H54 (cell line): Measurements from ENCODE around the gene SMYD5.

Experiments
- DNase-seq: peaks from one replicate; pipeline ENCODE4 v3.0.0; 2011; ENCODE audit warnings: low spot score, mixed read lengths; ENCODE audit not compliant: insufficient read length
- FAIRE-seq: peaks from 3 replicates; lab custom pipeline; 2011; peaks lifted over from hg19 to GRCh38; lab: Jason Lieb, UNC
- POLR2A ChIP-seq: IDR thresholded peaks from 2 replicates; pipeline ENCODE4 v1.6.1; 2011; ENCODE audit warnings: low read depth, mild to moderate bottlenecking, low read length

Gene SMYD5

DNA sequence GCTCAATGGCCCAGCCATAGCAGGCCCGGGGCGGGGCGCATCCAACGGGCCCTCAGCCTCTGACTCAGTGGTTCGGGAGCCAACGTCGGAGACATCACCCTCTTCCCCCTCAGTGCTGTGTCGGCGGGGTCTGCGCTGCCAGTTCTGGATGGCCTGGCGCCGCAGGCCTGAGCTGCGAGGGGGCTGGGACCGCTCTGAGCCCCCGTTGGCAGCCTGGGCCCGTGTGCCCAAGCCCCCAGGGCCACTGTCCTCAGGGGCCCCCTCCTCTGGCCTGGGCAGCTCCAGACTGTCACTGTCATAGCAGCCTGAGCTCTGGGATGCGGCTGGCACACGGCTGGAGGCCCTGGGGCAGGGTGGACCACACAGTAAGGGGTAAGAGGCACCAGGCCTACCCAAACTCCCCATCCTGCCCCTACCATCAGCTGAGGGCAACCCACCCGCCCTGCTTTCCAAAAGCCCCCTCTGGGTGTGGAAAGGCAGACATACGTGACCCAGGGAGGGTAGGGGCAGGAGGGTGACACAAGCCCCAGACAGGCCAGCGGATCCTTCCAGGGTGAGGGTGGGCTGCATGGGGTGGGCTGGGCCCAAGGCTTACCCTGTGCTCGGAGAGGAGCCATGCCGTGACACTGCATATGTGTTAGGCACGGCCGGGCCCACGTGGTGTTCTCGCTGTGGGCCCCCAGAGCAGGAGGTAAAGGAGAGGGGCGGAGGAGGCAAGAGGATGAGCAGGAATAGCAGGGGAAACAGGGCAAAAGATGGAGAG, 51.4 kb downstream of the SMYD5 start:
- FAIRE-seq (no peak), DNase-seq (no peak)
- TF ChIP-seq POLR2A, result no peak

GRCh38 chr2:73266061-73266901, 52.2 kb downstream of the SMYD5 start:
- DNase-seq, result no peak
- FAIRE-seq, result no peak
- no peak for TF ChIP-seq POLR2A

GRCh38 chr2:73267008-73267407, 53.0 kb downstream of the SMYD5 start:
- FAIRE-seq, result no peak
- no peak for DNase-seq
- TF ChIP-seq POLR2A, result no peak

GRCh38 chr2:73268366-73268829, 54.4 kb downstream of the SMYD5 start:
- FAIRE-seq (no peak), DNase-seq (no peak)
- no peak for TF ChIP-seq POLR2A

DNA sequence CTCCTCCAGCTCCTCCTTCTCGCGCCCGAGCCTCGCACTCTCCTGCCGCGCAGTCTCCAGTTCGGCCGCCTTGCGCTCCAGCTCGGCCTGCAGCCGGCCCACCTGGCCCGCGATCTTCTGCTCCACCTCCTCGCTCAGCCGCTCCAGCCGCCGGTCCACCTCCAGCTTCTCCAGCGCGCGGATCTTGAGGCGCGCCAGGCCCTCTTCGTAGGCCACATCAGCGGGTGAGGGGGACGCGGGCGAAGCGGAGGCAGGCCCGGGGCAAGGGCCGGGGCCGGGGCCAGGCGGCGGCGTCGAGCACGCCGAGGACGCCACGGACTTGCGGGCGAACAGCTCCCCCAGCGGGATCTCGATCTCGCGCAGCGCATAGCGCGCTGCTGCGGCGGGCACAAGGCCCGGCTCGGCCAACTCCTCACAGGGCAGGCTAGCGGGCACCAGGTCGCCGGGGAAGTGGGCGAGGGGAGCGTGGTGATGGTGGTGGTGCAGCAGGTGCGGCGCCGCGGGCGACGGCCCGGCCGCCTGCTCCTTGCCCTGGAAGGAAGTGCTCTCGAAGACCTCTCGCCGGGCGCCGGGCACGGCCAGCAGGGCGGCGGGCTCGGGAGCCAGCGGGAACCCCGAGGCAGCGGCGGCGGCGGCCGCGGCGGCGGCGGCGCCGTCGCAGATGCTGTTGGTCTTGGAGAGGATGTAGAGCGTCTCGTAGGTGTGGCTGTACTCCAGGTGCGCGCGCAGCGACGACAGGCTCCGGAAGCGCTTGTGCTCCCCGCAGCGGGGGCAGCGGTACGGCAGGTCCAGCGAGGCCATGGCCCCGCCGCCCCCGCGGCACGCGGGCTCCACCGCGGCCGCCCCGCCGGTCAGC, 55.0 kb downstream of the SMYD5 start:
- TF ChIP-seq POLR2A, result no peak
- FAIRE-seq (no peak), DNase-seq (no peak)

GRCh38 chr2:73269686-73270465, 55.8 kb downstream of the SMYD5 start:
- no peak for TF ChIP-seq POLR2A
- DNase-seq (no peak), FAIRE-seq (no peak)

GRCh38 chr2:73272270-73272669, 58.2 kb downstream of the SMYD5 start:
- no peak for TF ChIP-seq POLR2A
- FAIRE-seq, result no peak
- no peak for DNase-seq
